Mesothelial cell of epicardium (in vitro differentiated cells): Measurements from ENCODE around the gene MYLK. TPM values are rescaled to one million over a fixed set of nuclear protein-coding genes. Genes with fewer than 3 reads are reported as not detected.

Experiments
- DNase-seq, 2 experiments: peaks; one replicate each; pipeline ENCODE4 v3.0.0; 2021; ENCODE audit warnings: low spot score in 2 of 2; ENCODE audit not compliant: unreplicated experiment in 2 of 2
- H3K27ac Mint-ChIP-seq: 2 replicates; pipeline ENCODE4 v1.8.0; 2021; ENCODE audit warnings: mixed read lengths
- H3K27me3 Mint-ChIP-seq: 2 replicates; pipeline ENCODE4 v1.8.0; 2021; ENCODE audit warnings: low read depth, mixed read lengths
- H3K36me3 Mint-ChIP-seq: 2 replicates; pipeline ENCODE4 v1.8.0; 2021; ENCODE audit warnings: mixed read lengths
- H3K4me1 Mint-ChIP-seq: 2 replicates; pipeline ENCODE4 v1.8.0; 2021; ENCODE audit warnings: mixed read lengths
- H3K4me3 Mint-ChIP-seq: 2 replicates; pipeline ENCODE4 v1.8.0; 2021; ENCODE audit warnings: mild to moderate bottlenecking, moderate library complexity, mixed read lengths
- H3K9me3 Mint-ChIP-seq: 2 replicates; pipeline ENCODE4 v1.8.0; 2021; ENCODE audit warnings: mixed read lengths
- total RNA-seq: library from RNA; stranded (reverse); gene quantifications from 3 replicates; pipeline ENCODE4 v1.2.1, GENCODE V29; 2021
- TF ChIP-seq, protein P1 (sequence below): fragments of 200-600 bp; sonication (generic); IDR thresholded peaks from one replicate; pipeline ENCODE4 v1.5.0; 2021; ENCODE audit warnings: antibody characterized with exemption; ENCODE audit not compliant: unreplicated experiment

MYLK gene
- total RNA-seq, 1 donor from 2014 or later: 14.3 TPM

DNA sequence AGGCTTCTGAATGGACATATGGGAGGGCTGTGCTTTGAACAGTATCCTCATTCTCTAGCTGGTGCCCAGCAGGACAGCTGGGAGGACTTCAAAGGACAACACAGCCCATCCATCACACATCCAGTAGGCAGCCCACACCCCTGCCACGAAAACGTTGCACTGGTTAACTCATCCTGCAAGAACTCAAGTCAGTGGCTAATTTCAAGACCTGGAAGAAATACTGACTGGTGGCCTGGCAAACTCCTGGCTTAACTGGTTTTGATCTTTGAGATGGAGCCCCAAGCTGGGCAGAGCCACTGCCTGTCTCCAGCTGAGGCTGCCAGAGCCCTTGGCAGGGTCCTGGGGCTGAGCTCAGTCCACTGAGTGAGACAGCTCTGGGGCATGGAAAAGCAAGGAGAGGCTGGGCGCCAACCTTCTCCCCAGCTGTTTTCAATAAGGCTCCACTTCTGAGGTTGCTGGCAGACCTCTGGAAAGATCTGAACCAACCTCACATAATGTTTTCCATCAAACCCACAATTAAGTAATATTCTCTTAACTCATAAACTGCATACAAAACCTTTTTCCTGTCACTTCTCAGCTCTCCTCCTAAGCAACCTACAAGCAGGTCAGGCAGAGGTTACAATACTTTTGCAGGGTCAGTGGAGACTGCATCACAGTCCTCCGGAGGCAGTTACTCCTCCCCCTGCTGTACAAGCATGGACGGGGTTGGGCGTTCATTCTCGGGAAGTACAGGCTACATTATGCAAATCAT, 110.3 kb downstream of the MYLK start:
- TF ChIP-seq, protein P1, sequence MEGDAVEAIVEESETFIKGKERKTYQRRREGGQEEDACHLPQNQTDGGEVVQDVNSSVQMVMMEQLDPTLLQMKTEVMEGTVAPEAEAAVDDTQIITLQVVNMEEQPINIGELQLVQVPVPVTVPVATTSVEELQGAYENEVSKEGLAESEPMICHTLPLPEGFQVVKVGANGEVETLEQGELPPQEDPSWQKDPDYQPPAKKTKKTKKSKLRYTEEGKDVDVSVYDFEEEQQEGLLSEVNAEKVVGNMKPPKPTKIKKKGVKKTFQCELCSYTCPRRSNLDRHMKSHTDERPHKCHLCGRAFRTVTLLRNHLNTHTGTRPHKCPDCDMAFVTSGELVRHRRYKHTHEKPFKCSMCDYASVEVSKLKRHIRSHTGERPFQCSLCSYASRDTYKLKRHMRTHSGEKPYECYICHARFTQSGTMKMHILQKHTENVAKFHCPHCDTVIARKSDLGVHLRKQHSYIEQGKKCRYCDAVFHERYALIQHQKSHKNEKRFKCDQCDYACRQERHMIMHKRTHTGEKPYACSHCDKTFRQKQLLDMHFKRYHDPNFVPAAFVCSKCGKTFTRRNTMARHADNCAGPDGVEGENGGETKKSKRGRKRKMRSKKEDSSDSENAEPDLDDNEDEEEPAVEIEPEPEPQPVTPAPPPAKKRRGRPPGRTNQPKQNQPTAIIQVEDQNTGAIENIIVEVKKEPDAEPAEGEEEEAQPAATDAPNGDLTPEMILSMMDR: no peak
- DNase-seq: no peak
- Mint-ChIP-seq H3K4me3 (no peak overlapping the region), H3K9me3 (no peaks in the 10 kb centered on the region), H3K27me3 (no peaks in the 10 kb centered on the region), H3K4me1 (peaks cover 13% of the 10 kb centered on the region), H3K27ac (peak overlapping the region; percentile 47), H3K36me3 (no peaks in the 10 kb centered on the region)

DNA sequence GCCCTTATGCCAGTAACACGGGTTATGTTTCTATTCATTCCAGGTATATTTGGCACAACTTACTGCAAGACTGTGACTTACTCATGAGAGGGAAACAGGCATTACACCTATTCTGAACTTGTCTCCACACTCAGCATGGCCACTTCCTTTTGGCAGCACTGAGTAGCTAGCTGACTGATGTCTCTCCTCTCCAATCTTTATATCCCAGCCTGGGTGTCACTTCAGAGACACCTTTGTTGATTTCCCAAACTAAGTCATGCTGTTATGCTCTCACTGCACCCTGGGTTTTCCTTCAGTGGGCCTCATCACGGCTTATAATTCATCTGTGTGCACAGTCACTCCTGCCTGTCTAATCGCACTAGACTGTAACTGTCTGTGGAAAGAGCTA, 114.8 kb downstream of the MYLK start:
- H3K9me3 Mint-ChIP-seq: no peaks in the 10 kb centered on the region
- peaks cover 16% of the 10 kb centered on the region for H3K4me1 Mint-ChIP-seq
- H3K36me3 Mint-ChIP-seq: no peaks in the 10 kb centered on the region
- TF ChIP-seq, protein P1: no peak
- H3K4me3 Mint-ChIP-seq: no peak overlapping the region
- no peak overlapping the region for H3K27ac Mint-ChIP-seq
- no peak for DNase-seq
- no peaks in the 10 kb centered on the region for H3K27me3 Mint-ChIP-seq

DNA sequence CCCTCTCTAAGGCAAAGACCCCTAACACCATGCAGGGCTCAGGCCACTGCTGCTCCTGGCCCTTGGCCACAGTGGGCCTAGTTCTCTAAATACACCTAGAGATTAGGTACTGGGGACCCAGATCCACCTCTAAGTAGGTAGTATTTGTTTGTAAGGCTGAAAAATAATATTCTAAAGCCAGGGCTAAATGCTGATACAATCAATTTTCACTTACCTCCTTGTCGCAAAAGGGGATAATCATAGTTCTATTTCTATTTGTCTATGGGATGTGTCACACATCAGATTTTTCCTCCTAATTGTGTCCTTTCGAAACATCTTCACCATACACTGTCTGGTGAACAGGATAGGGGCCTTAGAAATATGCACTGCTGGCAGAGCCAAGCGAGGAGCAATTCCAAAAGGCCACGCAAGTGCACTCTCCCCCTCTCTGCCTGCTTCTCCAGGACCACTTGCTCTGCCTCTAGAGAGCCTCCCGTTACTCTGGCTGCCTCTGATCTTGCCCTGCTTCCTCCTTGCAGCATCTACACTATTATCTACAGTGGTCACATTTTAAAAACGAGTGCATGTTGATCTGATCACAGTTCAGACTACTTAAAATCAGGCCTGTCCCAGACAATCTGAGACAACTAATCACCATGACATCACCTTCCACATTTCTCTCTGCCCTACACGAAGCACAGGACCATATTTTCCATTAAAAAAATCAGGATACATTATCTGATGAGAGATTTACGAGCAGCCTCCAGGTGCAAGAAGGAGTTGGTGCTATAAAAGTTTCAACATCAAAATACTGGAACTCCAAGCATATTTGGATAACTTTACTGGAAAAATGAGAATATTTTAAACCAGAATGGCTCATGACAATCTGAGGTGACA, 115.4 kb downstream of the MYLK start:
- Mint-ChIP-seq H3K4me3 (no peak overlapping the region), H3K27me3 (no peaks in the 10 kb centered on the region), H3K4me1 (peaks cover 10% of the 10 kb centered on the region), H3K27ac (no peak overlapping the region), H3K9me3 (no peaks in the 10 kb centered on the region), H3K36me3 (no peaks in the 10 kb centered on the region)
- no peak for DNase-seq
- TF ChIP-seq, protein P1: no peak

DNA sequence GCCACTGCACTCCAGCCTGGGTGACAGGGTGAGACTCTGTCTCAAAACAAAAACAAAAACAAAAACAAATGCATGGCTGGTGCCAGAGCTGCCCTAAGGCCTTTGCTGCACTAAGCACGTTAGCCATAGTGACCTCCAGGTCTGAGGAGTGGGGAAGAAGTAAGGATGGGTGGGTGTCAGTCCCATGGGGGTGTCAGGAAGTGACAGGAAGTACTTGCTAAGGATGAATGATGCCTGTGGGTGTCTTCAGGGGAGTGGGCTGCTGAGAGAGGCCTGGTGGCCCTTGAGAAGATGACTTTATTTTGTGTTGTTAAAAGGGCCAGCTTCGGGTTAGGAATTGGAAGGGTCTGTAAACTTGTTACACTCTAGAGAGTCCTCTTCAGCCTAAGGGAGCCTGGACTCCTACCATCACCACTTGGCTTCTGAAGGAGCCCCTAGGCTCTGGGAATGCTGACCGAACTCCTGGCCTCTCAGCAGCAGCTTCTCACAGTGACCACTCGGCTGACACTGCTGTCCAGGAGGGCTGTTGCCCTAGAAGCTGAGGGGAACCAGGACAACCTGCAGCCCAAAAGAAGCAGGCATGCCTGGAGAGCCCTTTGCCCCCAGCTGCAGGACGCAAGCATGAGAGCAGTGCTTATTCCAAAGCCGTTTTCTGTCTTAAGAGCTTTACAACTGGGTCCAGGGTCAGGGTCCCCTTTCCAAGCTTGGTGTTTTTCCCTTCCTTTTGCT, 116.4 kb downstream of the MYLK start:
- TF ChIP-seq, protein P1: no peak
- H3K4me3 Mint-ChIP-seq: no peak overlapping the region
- DNase-seq: no peak
- H3K4me1 Mint-ChIP-seq: peaks cover 7% of the 10 kb centered on the region
- H3K9me3 Mint-ChIP-seq: no peaks in the 10 kb centered on the region
- H3K27me3 Mint-ChIP-seq: no peaks in the 10 kb centered on the region
- no peaks in the 10 kb centered on the region for H3K36me3 Mint-ChIP-seq
- no peak overlapping the region for H3K27ac Mint-ChIP-seq

DNA sequence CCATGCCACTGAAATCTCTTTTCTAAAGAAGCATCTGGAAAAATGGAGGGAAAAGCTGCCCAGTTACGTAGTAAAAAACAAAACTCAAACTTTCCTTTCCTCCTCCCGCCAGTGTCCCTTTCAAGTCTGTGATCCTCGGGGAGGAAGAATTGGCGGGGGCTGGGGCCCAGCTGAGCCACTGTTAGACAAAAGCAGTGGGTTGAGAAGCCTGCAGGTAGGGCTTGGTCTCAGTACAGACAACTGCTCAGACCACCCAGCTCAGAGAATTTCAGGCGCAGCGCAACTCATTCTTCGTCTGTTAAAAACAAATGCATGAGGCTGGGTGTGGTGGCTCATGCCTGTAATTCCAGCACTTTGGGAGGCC, 117.1 kb downstream of the MYLK start:
- no peak for DNase-seq
- Mint-ChIP-seq H3K27ac (no peak overlapping the region), H3K4me3 (no peak overlapping the region), H3K4me1 (peaks cover 7% of the 10 kb centered on the region), H3K36me3 (no peaks in the 10 kb centered on the region), H3K27me3 (no peaks in the 10 kb centered on the region), H3K9me3 (no peaks in the 10 kb centered on the region)
- TF ChIP-seq, protein P1: no peak
